Measurements from ENCODE around the gene APC2.
A peak's percentile ranks its signal among the peaks of the same experiment; 100 is the strongest.

APC2 gene

DNA sequence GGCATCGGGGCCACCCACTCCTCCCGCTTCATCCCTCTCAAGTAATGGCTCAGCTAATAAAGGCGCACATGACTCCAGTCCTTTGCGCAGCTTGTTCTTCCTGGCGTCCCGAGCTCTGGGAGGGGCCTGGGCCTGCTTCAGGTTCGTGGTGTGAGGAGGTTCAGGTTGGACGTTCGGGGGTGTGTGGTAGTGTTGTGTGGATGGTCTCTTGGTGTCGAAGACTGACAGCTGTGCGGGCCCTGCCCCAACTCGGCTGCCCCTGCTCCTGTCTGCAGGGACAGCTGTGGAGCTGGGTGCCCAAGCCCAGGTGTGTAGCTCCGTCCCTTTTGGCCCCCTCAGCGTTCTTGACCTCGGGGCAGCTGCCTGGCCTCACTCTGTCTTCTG, 9.5 kb upstream of the APC2 start:
- H3K4me1 Mint-ChIP-seq, result peaks cover 41% of the 10 kb centered on the region
- TF ChIP-seq CTCF (IDR thresholded peaks at IDR 0.05), result no peak
- peaks cover 28% of the 10 kb centered on the region for H3K36me3 Mint-ChIP-seq (ENCODE audit: low read depth)
- DNase-seq, result no peak
- peaks cover 22% of the 10 kb centered on the region for H3K27me3 Mint-ChIP-seq (ENCODE audit: low read depth, poor library complexity)
- no peak overlapping the region for H3K27ac Mint-ChIP-seq
- peak overlapping the region; percentile 97 for H3K4me3 Mint-ChIP-seq
- H3K9me3 Mint-ChIP-seq, result no peaks in the 10 kb centered on the region

GRCh38 chr19:1441022-1441426, 8.9 kb upstream of the APC2 start:
- Mint-ChIP-seq H3K27ac (no peak overlapping the region), H3K4me1 (peaks cover 37% of the 10 kb centered on the region), H3K9me3 (no peaks in the 10 kb centered on the region), H3K27me3 (ENCODE audit: low read depth, poor library complexity) (peaks cover 24% of the 10 kb centered on the region), H3K36me3 (ENCODE audit: low read depth) (peaks cover 24% of the 10 kb centered on the region), H3K4me3 (peak overlapping the region; percentile 97)
- no peak for TF ChIP-seq CTCF (IDR thresholded peaks at IDR 0.05)
- DNase-seq, result no peak

- DNase-seq, result no peak
- Mint-ChIP-seq H3K36me3 (ENCODE audit: low read depth) (peaks cover 24% of the 10 kb centered on the region), H3K4me1 (peaks cover 32% of the 10 kb centered on the region), H3K27ac (no peak overlapping the region), H3K9me3 (no peaks in the 10 kb centered on the region), H3K27me3 (ENCODE audit: low read depth, poor library complexity) (peaks cover 28% of the 10 kb centered on the region), H3K4me3 (peak overlapping the region; percentile 18)
- TF ChIP-seq CTCF (IDR thresholded peaks at IDR 0.05), result no peak
Observed at GRCh38 chr19:1441677-1442438, 8.1 kb upstream of the APC2 start.

- DNase-seq, result peak; percentile 85
- no peak overlapping the region for H3K27ac Mint-ChIP-seq
Observed at GRCh38 chr19:1445185-1445931, 4.6 kb upstream of the APC2 start.

GRCh38 chr19:1445932-1446712, 3.8 kb upstream of the APC2 start:
- H3K27me3 Mint-ChIP-seq (ENCODE audit: low read depth, poor library complexity), result peaks cover 70% of the 10 kb centered on the region
- no peak overlapping the region for H3K27ac Mint-ChIP-seq
- no peak for TF ChIP-seq CTCF (IDR thresholded peaks at IDR 0.05)
- peaks cover 18% of the 10 kb centered on the region for H3K36me3 Mint-ChIP-seq (ENCODE audit: low read depth)
- peak overlapping the region; percentile 11 for H3K4me3 Mint-ChIP-seq
- H3K4me1 Mint-ChIP-seq, result peaks cover 15% of the 10 kb centered on the region
- no peaks in the 10 kb centered on the region for H3K9me3 Mint-ChIP-seq
- peak; percentile 77 for DNase-seq

More at GRCh38 chr19:1445185-1445931, 4.6 kb upstream of the APC2 start:
- Mint-ChIP-seq H3K4me3 (peak overlapping the region; percentile 58), H3K27me3 (ENCODE audit: low read depth, poor library complexity) (peaks cover 63% of the 10 kb centered on the region), H3K9me3 (no peaks in the 10 kb centered on the region), H3K4me1 (peaks cover 17% of the 10 kb centered on the region), H3K36me3 (ENCODE audit: low read depth) (peaks cover 24% of the 10 kb centered on the region)
- peak; percentile 90 for TF ChIP-seq CTCF (IDR thresholded peaks at IDR 0.05)

All from nephron progenitor cell (in vitro differentiated cells).